Mesenteric fat pad (tissue), 1 donor: Measurements from ENCODE around the gene ARL9. TPM values are rescaled to one million over a fixed set of nuclear protein-coding genes. Genes with fewer than 3 reads are reported as not detected.

Experiments
- DNase-seq: peaks from one replicate; pipeline ENCODE4 v3.0.0-alpha.2; 2020; ENCODE audit warnings: low spot score
- total RNA-seq: library from RNA; stranded (reverse); fragmentation: NEBNext Ultra II Directional; extraction: Animal tissue kit (Norgen Biotek cat#: 25700); gene quantifications from one replicate; pipeline ENCODE4 v1.2.1, GENCODE V29; 2021
- donor health status: DM: yes; HTN: yes; CAD: no.

Gene ARL9
- total RNA-seq, 1 donor from 2014 or later: not detected

GRCh38 chr4:56531149-56531770 lies 25.7 kb downstream of the ARL9 start:
- no peak for DNase-seq

GRCh38 chr4:56531823-56532222 lies 26.2 kb downstream of the ARL9 start:
- no peak for DNase-seq

GRCh38 chr4:56532239-56532638 lies 26.6 kb downstream of the ARL9 start:
- no peak for DNase-seq

- DNase-seq: no peak
Observed at GRCh38 chr4:56535915-56536314, 30.3 kb downstream of the ARL9 start.

- DNase-seq: no peak
Observed at GRCh38 chr4:56537147-56537546, 31.6 kb downstream of the ARL9 start.

- DNase-seq: no peak
Observed at GRCh38 chr4:56540826-56541225, 35.2 kb downstream of the ARL9 start.

- peak; percentile 94 for DNase-seq
Observed at GRCh38 chr4:56544573-56545131, 39.1 kb downstream of the ARL9 start.

- DNase-seq: no peak
Observed at GRCh38 chr4:56550642-56551041, 45.1 kb downstream of the ARL9 start.

- DNase-seq: no peak
Observed at GRCh38 chr4:56551516-56551915, 45.9 kb downstream of the ARL9 start.

GRCh38 chr4:56552273-56552672 lies 46.7 kb downstream of the ARL9 start:
- DNase-seq: no peak

GRCh38 chr4:56570041-56570440 lies 64.5 kb downstream of the ARL9 start:
- no peak for DNase-seq

Other genes with a start within 250 kb of the ARL9 start
- gene AASDH, start 118.3 kb upstream of the ARL9 start, total RNA-seq: 7.7 TPM
- 4.8 TPM for gene PPAT, start 70.2 kb upstream of the ARL9 start, total RNA-seq
- gene PAICS, start 69.5 kb upstream of the ARL9 start, total RNA-seq: 41.2 TPM
- gene SRP72, start 38.2 kb upstream of the ARL9 start, total RNA-seq: 83.7 TPM
- 3.2 TPM for gene HOPX, start 175.5 kb downstream of the ARL9 start, total RNA-seq